NCI-H128 (cell line): ENCODE measurements around the gene SLC25A51.

Source experiments
- DNase-seq: peaks from one replicate; lab custom pipeline; 2025; ENCODE audit not compliant: unreplicated experiment; lab: John Stamatoyannopoulos, UW

SLC25A51 gene, protein sequence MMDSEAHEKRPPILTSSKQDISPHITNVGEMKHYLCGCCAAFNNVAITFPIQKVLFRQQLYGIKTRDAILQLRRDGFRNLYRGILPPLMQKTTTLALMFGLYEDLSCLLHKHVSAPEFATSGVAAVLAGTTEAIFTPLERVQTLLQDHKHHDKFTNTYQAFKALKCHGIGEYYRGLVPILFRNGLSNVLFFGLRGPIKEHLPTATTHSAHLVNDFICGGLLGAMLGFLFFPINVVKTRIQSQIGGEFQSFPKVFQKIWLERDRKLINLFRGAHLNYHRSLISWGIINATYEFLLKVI

GRCh38 chr9:37903647-37904444, at the start of gene SLC25A51:
TSS of gene SLC25A51 (minus strand) at chr9:37904127. CDS start at chr9:37888550, 15,577 bp downstream.
- peak; percentile 90 for DNase-seq

GRCh38 chr9:37953206-37953774, 49.4 kb upstream of the SLC25A51 start:
- no peak for DNase-seq

DNA sequence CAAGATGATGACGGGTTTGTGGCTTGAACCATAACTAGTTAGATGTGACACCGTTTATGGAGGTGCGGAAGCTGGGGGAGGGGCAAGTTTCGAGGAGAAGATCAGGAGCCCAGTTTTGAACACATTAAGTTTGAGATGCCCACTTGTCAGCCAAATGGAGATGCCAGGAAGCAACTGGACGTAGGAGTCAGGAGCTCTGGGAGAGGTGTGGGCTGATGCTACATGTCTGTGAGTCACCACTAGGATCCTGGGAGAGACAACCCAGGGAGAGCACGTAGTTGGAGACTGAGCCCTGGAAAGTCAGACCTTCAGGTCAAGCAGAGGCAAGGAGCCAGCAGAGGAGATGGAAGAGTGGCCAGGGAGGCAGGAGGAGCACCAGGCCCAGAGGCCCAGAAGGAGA, 48.8 kb upstream of the SLC25A51 start:
- DNase-seq = no peak

DNA sequence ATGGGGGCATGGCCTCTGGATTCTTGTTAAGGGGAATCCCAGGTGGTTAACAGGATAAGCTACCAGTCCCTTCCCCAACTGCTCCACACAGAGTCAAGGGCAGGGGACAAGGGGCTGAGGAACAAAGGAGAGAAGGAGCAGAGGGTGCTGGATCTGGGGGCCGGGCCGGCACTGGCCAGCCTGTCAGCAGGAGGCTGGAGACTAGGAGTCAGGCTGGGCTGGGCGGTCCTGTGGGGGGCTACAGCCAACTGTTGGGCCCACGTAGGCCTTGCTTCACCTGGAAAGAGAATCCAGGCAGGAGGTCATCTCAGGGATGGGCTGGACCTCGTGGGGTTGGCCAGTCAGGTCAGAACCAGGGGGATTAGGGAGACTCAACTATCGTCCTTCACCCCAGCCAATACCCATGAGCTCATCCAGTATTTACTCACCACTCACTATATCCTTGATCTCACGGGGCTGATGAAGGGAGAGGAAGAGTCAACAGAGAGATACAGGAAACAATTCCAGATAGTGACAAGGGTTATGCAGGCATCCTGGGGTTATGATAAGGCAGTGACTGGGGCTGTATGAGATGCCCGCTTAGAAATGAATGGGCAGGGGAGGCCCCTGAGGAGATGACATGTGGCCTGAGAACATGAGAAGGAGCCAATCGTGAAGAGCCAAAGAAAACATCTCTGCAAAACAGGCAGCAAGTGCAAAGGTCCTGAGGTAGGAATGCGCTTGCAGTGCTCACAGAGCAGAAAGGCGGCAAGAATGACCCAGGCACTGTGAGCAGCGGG, 47.9 kb upstream of the SLC25A51 start:
- DNase-seq = no peak

- no peak for DNase-seq
Measured at GRCh38 chr9:37950561-37950960, 46.6 kb upstream of the SLC25A51 start.

DNA sequence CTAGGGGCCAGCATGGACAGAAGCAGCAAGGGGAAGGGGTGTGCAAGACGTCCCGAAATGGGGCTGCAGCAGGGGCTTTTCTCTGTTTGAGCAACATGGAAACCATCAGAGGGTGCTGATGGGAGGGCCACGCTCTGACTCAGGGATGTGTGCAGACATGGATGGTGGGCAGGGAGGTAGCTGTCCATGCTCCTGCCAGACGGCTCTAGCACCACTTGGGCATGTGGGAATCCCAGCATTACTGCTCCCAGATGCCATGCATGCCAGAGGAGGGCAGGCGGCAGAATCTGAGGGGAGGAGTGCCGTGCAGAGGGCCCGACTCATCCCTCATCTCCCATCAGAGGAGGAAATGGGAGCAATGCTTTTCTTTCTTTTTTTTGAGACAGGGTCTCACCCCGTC, 45.6 kb upstream of the SLC25A51 start:
- no peak for DNase-seq

DNA sequence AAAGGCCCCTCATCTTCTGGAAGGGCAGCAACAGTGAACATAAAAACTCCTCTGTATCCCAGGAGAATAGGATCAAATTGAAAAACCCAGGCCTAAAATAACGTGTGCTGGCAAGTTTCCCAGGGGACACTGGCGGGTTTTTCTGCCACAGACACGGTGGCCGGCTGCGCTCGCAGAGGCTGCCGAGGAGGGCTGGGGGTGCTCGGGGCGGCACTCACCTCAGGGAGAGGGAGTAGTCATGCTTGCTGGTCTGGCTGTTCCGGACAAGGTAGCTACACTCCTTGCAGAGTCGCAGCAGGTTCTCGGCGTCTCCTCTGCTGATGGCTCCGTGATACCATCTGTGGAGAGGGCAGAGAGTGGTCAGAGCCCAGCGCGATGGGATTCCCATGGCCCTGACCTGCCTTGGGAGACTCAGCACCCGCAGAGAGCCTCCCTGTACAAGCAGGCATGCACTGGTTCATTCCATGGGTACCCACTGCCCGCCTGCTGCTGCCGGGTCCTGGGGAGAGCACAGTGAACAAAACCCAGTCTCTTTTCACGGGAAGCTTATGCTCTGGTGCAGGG, 44.6 kb upstream of the SLC25A51 start:
- no peak for DNase-seq

DNA sequence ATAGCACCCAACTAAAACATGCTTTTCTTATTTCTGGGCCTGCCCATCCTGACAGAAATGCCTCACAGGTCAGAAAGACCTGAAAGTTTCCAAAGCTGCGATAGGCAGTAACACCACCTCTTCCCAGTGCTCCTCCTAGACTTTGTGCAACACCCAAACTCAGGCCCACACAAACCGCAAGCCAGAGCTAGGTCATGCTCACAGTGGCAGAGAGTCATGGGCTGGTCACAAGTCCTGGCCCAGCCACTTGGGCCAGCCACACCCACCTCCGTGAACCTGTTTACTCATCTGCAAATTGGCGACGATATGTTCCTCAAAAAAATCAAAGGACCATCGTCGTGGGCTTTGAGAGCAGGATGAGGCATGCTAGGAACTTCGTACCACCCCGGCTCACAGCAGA, 44.0 kb upstream of the SLC25A51 start:
- DNase-seq = no peak

GRCh38 chr9:37947471-37947870, 43.5 kb upstream of the SLC25A51 start:
- no peak for DNase-seq

- DNase-seq = no peak
Measured at GRCh38 chr9:37946971-37947370, 43.0 kb upstream of the SLC25A51 start.

DNA sequence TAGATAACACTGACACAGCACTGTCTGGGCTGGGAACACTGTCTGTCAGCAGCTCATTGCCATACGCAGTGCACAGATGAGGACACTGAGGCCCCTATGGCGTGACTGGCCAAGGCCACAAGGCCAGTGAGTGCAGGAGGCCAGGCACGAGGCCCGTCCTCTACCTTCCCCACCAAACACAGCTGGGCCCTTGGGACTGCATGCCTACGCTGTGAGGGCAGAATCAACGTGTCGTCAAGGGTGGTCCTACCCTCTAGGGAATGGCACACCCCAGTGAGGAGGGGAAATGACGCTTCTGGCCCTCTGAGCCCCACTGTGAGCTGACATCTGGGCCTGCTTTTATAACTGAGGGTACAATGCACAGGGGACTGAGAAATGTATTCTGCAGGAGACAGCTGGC, 42.1 kb upstream of the SLC25A51 start:
- no peak for DNase-seq

GRCh38 chr9:37944671-37945481, 40.9 kb upstream of the SLC25A51 start:
- no peak for DNase-seq

DNA sequence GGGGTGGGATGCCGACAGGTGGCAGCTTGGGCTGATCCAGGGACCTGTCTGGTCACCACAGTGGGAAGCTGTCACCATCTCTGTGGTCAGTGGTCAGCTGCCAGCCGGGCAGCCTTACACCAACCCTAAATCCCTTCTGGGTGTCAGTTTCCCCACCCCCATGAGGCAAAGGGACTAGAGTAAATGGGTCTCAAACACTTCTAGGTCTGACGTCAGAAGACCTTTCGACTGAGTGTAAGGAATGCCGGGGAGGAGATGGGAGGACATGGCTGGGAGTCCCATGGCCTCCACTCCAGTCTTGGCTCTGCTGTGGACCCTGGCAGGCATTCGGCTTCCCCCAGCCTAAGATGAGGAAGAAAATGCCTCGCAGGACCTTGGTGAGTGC, 40.3 kb upstream of the SLC25A51 start:
- DNase-seq = no peak

DNA sequence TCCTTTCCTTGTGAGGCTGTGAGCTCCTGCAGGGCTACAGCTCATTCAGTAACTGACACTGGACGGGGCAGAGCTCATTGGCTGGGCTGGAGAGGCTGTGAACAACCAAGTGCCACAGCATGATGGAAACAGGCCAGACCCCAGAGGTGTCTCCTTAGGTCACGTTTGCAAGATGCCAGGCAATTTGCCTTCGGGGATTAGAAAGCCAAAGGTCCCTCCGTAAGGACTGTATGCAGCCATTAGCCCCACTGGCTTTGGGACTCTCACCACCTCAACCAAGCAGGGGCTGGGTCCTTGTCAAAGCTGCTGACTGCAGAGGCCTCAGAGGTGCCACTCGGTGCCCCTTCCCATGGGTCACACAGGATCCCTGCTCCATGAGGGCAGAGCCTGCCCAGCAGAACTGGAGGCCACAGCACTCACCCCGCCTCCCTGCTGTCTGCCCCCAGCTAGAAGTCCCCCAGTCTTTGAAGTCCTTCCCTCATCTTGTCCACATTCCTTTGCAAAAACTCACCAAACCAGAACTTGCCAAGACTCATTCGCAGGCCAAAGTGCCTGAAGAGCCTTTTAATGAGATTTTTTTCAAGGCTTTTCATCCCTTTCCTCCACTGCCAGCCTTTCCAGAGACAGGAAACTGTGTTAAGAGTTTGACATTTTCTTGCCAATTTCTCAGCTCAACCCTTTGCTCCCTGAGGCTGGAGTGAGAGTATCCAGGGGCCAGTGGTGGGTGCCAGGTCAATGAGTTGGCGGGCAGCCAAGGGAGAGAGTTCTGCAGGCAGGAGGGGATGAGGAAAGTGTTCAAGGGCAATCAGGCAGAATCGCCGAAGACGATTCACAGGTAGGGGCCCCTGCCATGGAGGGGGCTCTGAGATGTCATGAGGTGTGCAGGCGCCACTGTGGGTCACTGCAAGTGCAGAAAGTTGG, 39.7 kb upstream of the SLC25A51 start:
- no peak for DNase-seq

DNA sequence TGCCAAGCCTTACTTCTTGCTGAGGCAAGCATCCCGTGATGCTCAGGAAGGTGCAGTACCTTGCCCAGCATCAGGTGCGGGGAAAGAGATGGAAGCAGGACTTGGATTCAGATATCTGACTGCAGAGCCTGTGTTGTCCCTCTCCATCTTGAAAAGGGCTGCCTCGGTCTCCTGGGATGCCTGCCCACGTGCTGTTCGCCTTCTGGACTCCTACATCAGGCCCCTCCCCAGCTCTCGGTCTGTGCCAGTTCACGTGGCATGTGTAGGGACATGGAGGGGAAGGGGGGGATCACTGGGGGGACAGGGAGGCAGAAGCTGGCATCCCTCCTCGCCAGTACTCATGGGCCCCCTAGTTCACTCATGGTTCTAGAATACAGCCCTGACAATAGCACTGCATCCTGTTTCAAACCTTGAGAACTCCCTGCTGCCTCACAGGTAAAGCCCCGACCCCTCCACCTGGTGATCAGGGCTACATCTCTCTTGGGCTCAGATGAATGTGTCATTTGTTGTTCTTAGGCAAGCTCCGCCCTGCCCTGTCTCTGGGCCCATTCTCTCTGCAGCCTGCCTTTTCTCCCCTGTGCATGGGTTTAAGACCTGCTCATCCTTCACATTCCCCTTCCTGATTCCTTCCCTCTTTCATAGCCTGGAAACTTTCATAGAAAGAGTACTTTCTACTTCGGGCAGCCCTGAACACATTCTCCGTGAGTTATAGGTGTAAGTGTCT, 38.9 kb upstream of the SLC25A51 start:
- DNase-seq = no peak

DNA sequence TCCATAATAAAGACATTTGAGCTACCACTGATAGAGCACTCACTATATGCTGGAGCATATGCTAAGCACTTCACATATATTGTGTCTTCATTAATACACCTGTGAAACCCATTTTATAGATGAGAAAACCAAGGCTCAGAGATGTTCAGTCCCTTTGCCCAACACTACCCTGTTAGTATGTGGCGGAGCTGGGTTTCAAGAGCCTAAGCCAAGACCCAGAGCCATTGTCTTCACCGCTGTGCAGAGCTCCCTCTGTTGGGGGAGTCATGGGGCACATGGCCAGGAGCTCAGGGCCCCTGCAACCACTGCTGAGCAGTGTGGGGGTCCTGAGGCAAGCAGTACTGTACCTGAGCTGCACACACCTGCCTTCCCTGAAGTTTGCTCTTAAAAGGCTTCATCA, 37.3 kb upstream of the SLC25A51 start:
- DNase-seq = no peak

- no peak for DNase-seq
Measured at GRCh38 chr9:37939575-37940095, 35.7 kb upstream of the SLC25A51 start.

DNA sequence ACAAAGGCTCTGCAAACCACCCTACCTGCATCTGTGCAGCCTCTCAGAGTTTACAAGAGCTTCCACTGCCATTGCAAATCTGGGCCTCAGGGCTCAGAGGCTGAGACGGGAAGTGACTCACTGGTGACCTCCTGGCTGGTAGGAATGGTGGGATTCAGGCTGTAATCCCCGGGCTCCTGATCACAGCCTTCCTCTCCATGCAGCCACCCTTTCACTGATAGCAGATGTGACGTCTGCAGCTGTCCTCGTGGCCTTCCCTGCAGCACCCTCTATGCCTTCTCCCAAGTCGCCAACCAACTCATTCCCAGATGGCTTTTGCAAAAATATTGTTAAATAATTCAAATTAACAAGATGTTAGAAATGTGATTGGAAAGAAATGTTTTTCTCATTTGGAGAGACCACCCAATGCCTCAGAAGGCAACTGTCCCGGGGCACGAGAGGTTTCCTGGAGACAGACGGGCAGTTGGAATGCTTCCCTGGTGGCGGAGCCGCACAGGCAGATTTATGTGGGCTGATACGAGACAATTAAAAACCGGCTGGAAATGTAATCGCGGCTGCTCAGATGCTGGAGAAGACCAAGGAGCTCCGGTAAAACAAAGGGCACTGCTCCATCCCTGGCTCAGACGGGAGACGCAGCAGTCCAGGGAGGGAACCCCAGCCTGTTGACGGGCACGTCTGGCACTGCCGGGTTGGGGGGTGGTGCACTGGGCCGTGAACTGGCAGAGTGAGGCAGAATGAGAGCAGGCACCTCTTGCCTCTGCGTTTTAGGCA, 34.4 kb upstream of the SLC25A51 start:
- DNase-seq = no peak
